Adipose tissue (tissue), 3 donors: ENCODE data around the gene TEX13B. TPM values are rescaled to one million over a fixed set of nuclear protein-coding genes. Genes with fewer than 3 reads are reported as not detected.

Experiments used
- H3K27ac ChIP-seq: one replicate; pipeline ENCODE4 v1.5.1; 2013; ENCODE audit warnings: low read depth, low read length
- WGBS, 3 donors: extraction: QIAGEN DNeasy Blood & Tissue Kit; methylation state at CpG; one replicate each; pipeline ENCODE4 v1.1.7; 2013; 5-methylcytosine and 5-hydroxymethylcytosine counted together
- polyA plus RNA-seq, 3 donors: library from polyadenylated mRNA; stranded (reverse); fragments of 200-250 nt; gene quantifications; one replicate each; pipeline ENCODE4 v1.2.3, GENCODE V29; 2013
- donor health status: healthy with polysubstance abuse.
- donor health status: Bipolar disorder and iron deficiency.
- donor health status: healthy.

Gene TEX13B
- polyA plus RNA-seq: not detected

DNA sequence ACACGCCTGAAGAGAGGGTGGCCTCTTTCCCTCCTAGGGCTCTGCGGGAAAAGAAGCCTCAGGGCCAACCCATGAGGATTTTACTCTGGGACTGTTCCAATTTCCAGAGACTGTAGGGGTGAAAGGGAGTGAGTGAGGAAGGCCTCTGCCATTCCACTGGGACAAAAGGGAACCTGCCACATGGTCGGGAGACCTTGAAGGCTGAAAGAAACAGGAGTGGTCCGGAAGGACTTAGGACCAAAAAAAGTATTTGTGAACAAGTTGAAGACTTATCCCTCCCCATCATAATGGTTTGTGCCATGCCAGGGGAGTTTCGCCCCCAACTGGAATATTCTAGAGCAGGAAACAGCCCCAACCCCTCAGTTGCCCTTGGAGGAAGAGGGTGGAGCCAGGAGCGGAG, at the start of gene TEX13B:
Gene TEX13B (minus strand): TSS at position 15 of the 400 bp plus-strand sequence. CDS start 243 bp downstream, outside the sequence.
- H3K27ac ChIP-seq: no peak within 1 kb of the TSS
- whole genome bisulfite sequencing, 3 donors: 81 to 88% (median 87%) methylated on average over 5 to 6 of the region's 6 CpGs

DNA sequence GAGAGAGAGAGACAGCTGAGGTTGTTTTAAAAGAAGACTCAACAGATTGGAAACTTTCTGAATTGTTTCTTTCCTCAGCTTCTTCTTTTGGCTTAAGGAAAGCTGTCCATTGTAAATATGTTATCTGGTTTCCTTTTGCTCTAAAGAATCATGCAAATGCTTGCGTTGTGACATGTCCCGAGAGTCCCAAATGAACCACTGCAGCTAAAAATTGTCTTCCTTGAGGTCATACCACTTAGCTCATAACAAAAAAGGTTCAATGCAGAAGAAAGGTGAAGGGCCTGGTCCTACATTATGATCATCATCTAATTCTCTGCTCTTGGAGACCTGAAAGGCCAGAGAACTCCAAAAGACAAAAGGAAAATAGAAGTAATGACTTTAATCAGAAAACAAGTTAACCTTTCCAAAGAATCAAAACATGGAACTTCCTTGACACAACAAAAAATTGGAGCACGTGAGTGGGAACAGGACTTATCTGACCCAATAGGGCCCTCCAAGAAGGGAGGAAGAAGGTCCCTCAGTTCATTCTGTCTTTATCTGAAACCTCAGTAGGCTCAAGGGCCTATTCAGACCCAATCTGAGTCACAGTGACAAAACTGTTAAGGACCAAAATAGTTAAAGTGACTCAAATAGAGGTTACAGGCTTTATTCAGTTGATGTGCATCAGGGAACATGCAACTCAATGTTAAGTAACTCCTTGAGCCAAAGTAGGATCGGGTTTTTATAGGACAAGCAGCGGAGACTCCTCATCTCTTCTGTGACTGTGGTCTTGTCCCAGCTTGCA, 48.0 kb upstream of the TEX13B start:
- WGBS, 3 donors: 71 to 86% (median 83%) methylated on average over 5 of the region's 5 CpGs
- H3K27ac ChIP-seq: no peak overlapping the region

DNA sequence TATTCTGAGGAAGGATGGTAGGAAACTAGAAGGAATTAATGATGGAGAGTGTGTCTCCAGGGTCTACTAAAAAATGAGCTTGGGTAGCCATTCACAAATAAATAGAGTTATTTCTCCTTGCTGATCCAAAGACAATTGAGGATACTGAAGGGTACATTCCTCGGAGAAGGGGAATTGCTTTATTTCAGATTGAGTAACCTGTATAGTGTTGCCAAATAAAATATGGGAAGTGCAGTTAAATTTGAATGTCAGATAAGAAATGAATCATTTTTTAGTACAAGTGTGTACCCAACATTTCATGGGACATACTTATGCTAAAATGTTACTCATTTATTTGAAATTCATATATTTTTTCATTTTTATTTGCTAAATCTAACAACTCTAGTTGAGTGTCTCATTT, 46.7 kb upstream of the TEX13B start:
- 53 to 91% (median 63%) methylated on average over 1 of the region's 1 CpG for WGBS, 3 donors
- no peak overlapping the region for H3K27ac ChIP-seq

GRCh38 chrX:108025954-108026600, 43.9 kb upstream of the TEX13B start:
- no peak overlapping the region for H3K27ac ChIP-seq
- 52 to 69% (median 53%) methylated on average over 2 of the region's 2 CpGs for WGBS, 3 donors

DNA sequence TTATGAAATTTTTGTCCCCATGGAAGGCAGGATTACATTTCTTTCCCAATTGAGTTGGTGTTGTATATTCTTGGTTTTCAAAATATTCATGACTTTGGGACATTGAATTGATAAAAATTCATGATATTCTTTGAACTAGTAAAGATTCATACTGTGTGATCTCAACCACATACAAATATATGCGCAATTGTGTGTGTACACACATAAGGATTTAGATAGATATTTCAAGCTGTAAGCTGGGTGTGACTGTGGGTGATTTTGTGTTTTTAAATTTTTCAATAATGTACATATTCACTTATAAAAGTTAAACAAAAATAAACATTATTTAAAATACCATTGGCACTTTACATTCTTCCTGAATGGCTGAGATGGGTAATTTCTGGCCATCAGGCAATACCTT, 43.2 kb upstream of the TEX13B start:
- no peak overlapping the region for H3K27ac ChIP-seq
- WGBS, 3 donors: 88 to 98% (median 94%) methylated on average over 1 of the region's 1 CpG

- H3K27ac ChIP-seq: no peak overlapping the region
- 46 to 93% (median 81%) methylated on average over 1 of the region's 1 CpG for WGBS, 3 donors
Observed at GRCh38 chrX:108022491-108023089, 40.4 kb upstream of the TEX13B start.

- 18 to 26% (median 22%) methylated on average over 2 of the region's 2 CpGs for WGBS, 3 donors
- no peak overlapping the region for H3K27ac ChIP-seq
Observed at GRCh38 chrX:108020631-108021030, 38.5 kb upstream of the TEX13B start.

- 29 to 56% (median 56%) methylated on average over 3 of the region's 3 CpGs for WGBS, 3 donors
- H3K27ac ChIP-seq: no peak overlapping the region
Observed at GRCh38 chrX:108019382-108019875, 37.3 kb upstream of the TEX13B start.

- H3K27ac ChIP-seq: no peak overlapping the region
- WGBS, 3 donors: 75 to 93% (median 82%) methylated on average over 4 of the region's 4 CpGs
Observed at GRCh38 chrX:108018656-108019381, 36.6 kb upstream of the TEX13B start.

- no peak overlapping the region for H3K27ac ChIP-seq
- 21 to 33% (median 27%) methylated on average over 11 of the region's 11 CpGs for WGBS, 3 donors
Observed at GRCh38 chrX:108001218-108001814, 19.1 kb upstream of the TEX13B start.

DNA sequence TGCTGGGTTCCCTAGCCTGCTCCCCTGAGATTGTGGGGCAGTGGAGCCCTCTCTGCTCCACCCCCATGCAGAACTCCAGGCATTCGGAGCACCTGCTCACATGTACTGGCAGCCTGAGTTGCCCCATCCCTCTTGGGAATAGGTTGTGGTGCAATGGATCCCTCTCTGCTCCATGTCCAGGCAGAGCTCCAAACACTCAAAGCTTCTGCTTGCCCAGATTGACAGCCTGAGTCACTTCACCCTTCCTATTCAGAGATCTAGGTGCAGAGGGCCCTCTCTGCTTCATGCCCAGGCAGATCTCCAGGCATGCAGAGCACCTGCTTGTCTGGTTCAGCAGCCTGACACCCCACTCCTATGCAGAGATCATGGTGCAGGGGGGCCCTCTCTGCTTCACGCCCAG, 18.6 kb upstream of the TEX13B start:
- 75 to 80% methylated on average over 2 of the region's 2 CpGs; no CpG with 5 or more reads in 1 of the 3 donors for WGBS, 3 donors

DNA sequence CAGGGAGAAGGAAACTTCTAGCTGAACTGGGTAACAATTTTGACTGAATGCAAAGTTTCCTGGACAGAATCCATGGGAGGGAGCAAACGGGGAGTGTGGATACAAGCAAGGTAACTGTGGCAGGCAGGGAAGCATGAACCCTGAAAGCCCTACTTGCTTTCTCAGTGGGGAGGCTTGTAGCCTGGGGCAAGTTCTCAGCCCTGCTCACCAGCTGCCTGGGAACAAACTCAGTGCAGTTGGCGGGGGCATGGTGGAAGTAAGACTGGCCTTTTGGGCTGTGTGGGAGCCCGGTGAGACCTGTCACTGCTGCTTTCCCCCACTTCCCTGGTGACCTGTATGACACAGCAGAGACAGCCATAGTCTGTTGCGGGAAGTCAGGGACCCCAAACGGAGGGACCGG, 14.0 kb upstream of the TEX13B start:
- WGBS, 3 donors: 71 to 90% (median 86%) methylated on average over 4 to 6 of the region's 6 CpGs
- H3K27ac ChIP-seq: no peak overlapping the region

More for the DNA sequence above, 18.6 kb upstream of the TEX13B start:
- H3K27ac ChIP-seq: no peak overlapping the region

DNA sequence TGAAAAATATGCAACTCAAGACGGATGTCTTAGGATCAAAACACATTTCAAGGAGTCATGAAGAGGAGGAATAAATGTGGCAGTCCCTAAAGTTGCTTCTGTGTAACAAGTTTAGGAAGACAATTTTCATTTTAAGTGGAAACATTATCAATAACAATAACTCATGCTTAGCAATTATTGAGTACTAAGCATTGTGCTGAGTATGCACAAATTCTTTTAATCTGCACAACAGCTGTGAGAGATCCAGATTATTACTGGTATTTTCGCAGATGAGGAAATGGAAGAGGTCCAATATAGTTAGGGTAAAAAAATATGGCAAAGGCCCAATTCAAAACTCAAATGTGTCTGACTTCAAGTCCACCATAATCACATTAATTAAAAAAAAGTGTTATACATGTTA, 2.9 kb upstream of the TEX13B start:
- WGBS, 3 donors: 49 to 53% (median 52%) methylated on average over 2 of the region's 2 CpGs
- no peak overlapping the region for H3K27ac ChIP-seq

DNA sequence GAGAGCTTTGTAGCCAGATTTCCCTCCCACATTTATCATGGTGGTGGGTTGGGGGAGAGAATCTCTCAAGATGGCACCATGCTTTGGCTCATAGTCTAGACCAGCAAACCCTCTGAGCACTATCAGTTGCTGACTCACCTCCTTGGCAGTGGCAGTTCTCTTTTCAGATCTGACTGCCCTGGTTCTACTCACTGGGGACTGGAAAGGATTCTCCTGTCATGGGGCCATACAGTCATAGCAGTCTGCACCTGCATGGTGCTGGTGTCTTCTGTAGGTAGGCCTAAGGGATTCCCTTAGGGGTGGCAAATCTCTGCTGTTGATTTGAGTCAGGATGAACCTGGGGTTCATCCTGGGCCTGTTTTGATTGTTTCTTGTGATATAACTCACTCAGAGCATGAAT, 2.6 kb downstream of the TEX13B start:
- no peak overlapping the region for H3K27ac ChIP-seq

DNA sequence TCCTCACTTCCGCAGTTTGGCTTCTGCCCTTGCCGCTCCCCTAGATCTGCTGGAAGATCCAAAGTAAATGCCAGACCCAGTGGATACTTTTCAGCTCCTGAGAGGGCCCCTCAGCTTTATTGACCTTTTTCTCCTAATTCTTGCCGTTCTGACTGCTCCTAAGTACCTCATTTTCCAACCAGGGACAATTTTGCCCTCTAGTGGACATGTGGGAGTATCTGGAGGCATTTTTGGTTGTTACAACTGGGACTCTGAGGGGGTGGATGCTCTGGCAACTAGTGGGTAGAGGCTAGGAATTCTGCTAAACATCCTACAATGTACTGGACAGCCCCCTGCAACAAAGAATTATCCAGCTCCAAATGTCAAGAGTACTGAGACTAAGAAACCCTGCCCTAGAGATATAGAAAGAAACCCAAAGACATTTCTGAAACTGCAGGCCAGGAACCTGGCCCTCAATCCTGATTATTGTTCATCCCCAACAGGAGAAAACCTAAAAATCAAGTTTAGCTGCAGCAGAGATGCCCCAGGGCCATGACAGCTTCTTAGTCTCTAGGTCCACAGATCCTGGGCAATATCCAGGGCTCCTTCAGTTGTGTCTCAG, 3.4 kb downstream of the TEX13B start:
- WGBS, 3 donors: 38 to 47% (median 39%) methylated on average over 3 of the region's 3 CpGs
- H3K27ac ChIP-seq: no peak overlapping the region

DNA sequence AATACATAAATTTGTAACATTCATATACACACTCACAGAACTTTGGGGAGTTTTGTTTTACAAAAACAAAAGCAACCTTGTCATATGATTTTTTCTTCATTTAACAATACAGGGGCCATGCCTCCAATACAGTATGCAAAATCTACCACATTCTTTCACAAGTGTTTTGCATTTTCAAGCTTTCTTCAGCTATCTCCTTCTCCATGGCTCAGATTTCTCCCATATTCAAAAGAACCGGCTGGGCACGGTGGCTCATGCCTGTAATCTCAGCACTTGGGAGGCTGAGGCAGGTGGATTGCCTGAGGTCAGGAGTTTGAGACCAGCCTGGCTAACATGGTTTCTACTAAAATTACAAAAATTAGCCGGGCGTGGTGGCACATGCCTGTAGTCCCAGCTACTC, 4.1 kb downstream of the TEX13B start:
- H3K27ac ChIP-seq: no peak overlapping the region
- WGBS, 3 donors: 71 to 82% (median 72%) methylated on average over 4 of the region's 4 CpGs

GRCh38 chrX:107971636-107972035, 10.5 kb downstream of the TEX13B start:
- WGBS, 3 donors: 50 to 77% (median 64%) methylated on average over 3 of the region's 3 CpGs
- no peak overlapping the region for H3K27ac ChIP-seq

DNA sequence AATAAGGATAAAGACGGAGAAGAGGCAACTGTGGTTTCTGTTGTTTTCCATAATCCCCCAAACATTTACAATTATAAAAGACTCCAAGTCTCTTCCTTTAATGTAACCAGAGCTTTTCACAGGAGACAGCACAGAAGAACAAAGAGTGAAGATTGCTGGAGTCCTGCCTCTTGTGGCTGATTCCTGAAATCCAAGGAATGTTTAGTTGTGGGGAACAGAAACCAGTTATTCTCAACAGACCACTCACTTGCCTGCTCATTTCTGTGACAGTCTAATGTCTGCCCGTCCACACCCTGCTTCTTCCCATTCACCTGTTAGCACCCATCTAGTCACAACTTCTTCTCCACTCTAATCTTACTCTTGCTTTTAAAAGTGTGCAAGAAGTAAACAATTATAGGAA, 12.1 kb downstream of the TEX13B start:
- no peak overlapping the region for H3K27ac ChIP-seq
- WGBS, 3 donors: 52 to 67% (median 54%) methylated on average over 2 of the region's 2 CpGs
